GM15510 (cell line): ENCODE measurements around the gene KRT4.

Experiments
- POLR2A ChIP-seq: IDR thresholded peaks from 3 replicates; pipeline ENCODE4 v1.6.1; 2011; ENCODE audit warnings: borderline replicate concordance; ENCODE audit not compliant: insufficient read length; ENCODE audit errors: extremely low read depth

The KRT4 gene

DNA sequence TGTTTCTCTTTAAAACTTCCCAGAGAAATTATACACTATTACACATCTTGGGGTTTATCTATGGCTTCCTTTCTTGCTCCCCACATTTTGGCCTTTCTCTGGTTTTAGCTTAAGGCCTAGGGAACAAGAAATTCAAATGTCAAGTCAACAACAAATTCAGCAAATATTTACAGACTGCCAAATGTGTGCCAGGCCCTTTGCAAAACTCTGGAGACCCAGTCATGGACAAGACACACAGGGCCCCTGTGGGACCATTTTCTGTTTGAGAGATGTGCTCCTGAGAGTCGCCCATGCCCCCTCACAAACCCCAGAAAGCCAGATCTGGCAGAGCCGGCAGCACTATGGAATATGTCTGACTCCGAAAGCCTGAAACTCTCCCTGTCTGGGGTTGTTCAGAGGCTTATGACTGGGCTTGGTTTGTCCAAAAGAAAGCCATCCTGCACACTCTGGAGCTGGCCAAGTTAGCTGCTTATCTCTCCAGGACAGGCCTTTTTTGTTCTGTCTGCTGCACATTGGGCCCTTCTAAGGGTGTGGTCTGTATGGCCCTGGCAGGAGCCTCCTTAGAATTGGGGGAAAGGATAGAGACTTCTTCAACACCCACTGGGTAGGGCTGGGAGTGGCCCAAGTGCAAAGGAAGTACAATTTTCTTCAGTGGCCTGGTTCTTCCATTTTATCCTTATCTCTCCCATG is 16.9 kb downstream of the KRT4 start:
- TF ChIP-seq POLR2A = no peak

DNA sequence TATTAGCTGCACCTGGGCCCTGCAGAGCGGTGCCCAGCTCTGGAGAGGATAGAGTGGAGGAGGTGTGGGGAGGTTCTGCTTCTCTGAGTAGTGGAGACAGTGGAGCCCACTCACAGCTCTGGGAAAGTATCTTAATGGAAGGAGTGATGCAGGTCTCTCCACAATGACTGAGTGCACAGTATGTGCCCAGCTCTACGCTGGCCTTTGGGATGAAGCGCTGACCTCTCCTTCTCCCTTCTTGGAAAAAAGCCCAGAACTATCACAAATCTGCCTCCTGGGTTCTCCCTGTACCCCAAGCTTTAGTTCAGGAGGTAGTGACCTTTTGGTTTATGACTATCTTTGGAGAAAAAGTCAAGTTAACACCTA is 17.5 kb downstream of the KRT4 start:
- no peak for TF ChIP-seq POLR2A

DNA sequence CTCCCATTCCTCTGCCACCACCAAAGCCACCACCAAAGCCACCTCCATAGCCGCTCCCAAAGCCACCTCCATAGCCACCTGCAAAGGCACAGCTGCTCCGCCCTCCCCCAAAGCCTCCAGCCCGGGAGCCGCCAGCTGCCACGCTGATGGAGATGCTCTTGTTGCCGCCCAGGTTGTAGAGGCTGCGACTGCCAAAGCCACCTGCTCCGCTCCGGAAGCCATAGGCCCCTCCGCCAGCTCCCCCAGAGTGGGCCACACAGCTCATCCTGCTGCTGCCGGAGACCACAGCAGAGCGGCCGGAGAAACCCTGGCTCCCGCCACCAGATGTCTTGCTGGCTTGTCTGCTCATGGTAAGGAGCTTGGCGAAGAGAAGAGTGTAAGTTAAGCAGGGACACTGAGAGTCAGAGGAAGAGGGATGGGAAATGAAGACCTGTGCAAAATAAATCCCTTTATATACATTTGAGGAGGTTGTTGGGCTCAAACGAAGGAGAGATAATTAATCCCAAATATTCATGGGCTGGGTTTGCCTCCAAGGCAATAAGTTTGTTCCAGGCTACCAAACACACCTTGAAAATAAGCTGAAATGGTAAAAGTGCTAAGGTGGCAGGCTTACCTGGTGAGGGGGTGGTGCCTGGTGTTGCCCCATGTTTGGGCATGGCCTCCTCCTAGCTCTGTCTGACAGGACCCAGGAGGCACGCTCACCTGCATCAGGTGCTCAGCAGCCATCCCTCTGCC is 18.1 kb downstream of the KRT4 start, which contains the start of gene KRT3:
TSS of gene KRT3 (minus strand) at position 424 of the 735 bp plus-strand sequence. CDS start at position 349, 75 bp downstream.
- no peak for TF ChIP-seq POLR2A

DNA sequence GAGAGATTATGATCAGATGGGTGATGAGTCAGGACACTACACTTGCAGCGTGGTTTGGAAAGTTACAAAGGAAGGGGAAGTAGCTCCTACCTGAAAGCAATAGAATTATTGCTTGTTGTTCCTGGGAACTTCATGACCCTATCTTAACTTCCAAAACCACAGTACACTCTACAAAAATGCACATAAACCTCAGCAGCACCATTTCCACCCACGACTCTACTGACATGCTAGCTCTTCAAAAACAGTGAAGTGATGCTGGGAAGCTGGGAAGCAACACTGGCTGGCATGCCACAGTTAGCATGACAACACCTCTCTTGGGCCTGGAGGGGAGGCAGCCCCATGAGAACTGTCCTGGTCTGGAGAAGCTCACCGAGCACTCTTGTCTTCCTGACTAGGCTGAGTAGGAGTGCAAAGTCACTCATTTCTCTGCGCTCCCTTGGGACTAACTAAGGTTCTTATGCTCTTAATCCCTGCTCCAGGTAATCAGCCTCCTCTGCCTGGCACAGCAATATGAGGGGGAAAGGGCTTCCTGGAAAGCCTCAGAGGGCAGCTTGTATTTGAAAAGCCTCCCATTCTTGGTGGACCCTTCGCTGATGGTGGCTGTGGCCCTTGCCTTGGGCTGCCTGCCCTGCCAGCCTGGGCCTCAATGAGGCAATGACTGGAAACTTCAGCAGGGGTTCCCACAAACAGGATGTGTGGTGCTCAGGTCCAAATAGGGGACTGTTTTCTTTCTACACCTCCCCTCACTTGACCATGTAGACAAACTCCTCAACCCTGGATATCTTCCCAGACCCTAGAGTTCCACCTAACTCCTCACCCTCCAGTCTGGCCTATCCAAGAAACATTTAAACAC is 19.2 kb downstream of the KRT4 start:
- TF ChIP-seq POLR2A = no peak

DNA sequence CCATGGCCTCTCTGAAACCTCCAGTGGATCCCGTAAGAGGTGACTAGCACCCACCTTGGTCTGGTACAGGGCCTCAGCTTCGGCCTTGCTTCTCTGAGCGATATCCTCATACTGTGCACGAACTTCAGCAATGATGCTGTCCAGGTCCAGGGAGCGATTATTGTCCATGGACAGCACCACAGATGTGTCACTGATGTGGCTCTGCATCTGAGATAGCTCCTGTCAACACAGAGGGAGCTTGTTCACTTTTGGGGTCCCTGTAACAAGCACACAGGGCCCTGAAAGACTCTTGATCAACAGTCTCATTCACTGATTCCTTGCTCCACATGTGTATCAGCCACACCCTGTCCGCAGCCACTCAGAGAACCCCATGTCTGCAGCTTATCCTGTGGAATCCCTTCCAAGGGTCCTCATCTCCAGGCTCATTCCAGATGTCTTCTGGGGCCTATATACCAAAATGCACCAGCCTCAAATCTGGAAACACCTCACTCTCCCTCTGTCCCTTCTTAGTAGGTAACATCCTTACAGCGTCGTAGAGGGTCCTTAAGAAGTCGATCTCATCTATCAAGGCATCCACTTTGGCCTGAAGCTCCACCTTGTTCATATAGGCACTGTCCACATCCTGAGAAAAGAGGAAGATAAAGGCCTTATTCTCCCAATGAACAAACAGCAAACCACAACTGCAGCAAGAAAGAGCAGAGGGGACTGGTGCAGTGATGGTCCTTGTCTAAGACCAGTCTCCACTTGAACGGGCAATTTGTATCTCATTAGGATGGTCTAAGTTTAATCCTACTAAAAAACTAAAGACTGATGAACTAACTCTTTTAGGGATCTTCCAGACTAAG is 21.5 kb downstream of the KRT4 start:
- no peak for TF ChIP-seq POLR2A

DNA sequence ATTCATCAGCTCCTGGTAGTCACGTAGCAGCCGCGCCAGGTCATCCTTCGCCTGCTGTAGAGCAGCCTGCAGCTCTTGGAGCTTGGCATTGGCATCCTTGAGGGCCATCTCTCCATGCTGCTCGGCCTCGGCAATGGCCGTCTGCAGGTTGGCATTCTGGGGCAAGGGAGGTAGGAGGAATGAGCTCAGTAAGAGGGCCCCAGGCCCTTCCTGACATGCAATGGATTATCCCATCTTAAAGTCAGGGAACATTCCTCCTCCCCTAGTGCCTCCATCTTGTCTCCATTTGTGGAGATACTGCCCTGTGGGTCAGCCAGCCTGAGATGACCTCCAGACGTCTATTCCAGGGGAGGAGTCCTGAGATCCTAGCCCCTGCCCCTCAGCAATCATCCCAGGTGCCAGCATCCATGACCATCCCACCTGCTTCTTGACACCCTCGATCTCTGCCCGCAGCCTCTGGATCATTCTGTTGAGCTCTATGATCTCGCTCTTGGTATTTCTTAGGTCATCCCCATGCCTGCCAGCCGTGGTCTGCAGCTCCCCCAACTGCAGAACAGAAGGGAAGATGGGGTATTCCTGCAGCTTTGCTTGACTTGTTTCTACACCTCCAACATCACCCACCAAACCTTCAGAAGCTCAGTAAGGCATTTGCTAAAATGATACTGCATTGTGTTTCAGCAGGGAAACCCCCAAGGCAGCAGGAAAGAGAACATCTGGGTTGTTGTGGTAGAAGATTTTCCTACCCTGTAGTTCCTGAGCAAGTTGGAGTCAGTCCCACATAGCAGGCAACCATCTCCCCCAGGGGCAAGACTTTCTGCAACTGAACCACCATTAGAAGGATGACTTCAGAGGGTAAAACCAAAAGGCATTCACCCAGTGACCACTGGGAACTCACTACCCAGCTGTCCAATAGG is 22.4 kb downstream of the KRT4 start:
- TF ChIP-seq POLR2A = no peak

DNA sequence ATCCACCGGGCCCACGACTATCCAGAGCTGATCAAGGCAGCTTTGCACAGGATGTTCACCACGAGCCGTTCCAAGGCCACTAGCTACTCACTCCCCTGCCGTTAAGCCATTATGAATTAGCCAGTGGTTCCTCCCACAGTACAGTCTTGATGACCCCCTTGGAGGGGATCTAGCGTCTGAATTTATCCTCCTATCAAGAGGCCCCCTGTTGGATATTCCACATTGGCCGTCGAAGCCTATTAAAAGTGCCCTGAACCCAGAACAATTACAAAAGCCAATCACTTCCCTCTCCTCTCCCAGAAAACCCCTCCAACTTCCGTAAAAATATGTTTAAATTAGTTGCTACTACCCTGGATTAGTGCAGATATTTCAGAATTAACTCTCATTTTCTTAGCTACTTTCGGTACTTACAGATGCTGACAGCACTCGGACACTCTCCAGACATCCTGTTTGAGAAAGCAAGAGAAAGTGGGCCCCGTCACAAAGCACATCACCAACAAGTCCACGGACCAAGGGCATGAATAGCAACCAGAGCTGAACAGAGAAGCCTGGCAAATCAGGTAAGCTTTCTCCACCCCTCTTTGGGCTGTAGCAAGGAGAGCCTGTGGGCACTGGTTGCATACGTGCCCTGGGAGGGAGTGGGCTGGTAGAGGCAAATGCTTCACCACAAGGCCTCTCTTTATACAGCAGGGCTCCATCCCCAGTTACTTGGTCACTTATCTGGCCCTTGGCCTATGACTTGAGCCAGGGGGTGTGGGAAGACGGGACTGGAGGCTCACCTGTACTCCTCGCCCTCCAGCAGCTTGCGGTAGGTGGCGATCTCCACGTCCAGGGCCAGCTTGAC is 23.3 kb downstream of the KRT4 start:
- no peak for TF ChIP-seq POLR2A

DNA sequence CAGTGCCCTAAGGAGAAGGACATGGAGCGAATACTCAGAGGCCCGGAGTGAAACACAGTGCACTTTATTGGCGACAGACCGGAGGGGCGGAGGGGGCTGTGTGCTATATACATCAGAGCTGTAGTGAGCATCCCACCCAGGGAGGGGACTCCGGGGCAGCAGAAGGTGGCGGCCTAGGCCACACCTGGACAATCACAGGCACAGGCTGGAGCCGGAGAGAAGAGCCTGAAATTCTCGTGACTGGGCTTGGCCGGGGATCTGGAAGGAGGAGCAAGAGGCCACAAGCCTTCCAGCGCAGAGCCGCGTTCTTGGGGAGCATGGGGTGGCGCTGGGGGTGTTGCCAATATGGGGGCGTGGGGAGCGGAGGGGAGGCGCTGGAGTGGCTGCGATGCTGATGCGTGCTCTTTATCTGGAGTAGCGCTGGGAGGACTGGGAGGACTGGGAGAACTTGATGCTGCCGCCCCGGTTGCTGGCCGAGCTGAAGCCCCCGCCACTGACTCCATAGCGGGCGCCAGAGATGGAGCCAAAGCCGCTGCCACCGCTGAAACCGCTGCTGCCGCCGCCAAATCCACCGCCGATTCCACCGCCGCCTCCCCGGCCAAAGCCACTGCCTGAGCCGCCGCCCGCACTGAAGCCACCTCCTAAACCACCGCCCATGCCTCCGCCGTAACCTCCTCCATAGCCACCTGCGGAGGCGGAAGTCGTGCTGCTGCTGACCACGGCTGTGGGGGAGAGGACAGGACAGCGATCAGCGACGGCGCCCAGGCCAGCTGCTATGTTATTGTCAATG is 24.1 kb downstream of the KRT4 start:
- TF ChIP-seq POLR2A = no peak

DNA sequence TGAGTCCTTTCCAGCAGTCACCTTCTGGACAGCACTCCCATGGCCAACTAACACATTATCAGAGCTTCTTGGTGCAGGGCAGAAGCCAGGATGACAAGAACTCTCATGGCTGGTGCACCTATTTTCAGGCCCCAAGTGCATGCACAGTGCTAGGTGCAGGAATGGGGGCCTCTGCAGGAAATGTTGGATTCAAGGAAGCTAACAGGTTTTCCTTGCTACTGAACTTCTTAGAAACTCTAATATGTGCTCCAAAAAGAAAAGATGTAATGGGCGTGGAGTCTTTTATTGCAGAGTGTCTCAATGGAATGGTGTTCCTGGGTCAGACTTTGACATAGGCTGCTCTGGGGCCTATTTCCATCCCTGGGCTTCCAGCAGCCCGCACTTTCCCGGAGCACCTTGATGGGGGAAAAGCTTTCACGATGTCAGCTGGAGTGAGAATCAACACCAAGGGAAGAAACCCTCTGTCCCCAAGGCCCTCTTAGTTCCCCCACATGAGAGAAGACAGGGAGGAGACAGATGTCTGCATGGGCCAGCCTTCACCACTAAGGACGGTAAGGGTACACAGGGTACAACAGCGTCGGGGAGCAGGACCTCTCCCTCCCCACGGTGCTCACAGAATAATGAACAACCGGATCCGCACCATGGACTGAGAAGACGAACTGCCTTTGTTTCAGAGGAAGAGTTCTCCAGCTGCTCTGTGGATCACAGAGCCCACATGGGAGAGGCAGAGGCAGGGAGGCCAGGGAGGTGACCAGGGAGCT is 24.9 kb downstream of the KRT4 start:
- no peak for TF ChIP-seq POLR2A

DNA sequence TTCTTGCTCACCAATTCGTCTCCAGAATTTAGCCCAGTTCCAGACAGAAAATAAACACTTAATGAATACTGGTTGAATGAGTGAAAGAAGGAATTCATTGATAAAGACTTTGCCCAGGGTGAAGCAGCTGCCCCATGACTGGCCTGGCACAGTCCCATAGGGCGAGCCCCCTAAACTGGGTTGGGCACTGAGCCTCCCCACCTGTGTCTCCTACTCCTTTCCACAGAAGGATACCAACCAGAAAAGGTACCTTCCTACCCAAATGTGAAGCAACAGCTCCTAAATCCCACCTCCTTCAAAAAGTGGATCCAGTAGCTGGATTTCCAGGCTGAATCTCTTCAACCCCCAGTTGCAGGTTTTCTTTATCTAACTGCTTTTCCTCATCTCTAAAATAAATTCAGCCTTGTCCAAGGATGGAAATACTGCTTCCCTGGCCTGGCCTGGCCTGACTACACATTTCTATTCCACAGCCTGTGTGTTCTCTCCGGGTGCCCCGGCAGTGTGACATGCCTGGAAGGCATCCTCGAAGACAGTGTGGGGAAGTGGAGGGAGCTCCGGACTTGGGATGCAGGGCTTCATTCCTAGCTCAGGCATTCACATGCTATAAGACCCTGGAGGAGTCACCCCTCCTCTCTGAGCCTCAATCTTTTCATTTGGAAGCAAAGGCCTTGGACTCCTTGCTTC is 25.6 kb downstream of the KRT4 start:
- TF ChIP-seq POLR2A = no peak
